ENCODE results near the gene FAM131A. TPM values are rescaled to one million over a fixed set of nuclear protein-coding genes. Genes with fewer than 3 reads are reported as not detected.
A peak's percentile ranks its signal among the peaks of the same experiment; 100 is the strongest.

Gene FAM131A
- total RNA-seq, 6 experiments from 2014 or later: 2.4 to 6.5 (median 3.1) TPM

DNA sequence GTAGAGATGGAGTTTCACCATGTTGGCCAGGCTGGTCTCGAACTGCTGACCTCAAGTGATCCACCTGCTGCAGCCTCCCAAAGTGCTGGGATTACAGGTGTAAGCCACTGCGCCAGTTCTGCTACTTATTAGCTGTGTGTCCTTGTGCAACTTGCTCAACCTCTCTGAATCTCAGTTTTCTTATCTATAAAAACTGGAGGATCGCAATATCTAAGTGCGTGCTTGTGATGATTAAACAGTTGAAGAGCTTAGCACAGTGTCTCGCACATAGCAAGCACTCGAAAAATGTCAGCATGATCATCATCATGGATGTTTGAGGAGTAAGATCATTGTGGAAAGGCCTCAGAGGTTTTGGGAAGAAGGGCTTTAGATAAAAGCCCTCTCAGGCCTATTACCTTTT is 13.2 kb downstream of the FAM131A start:
- Histone ChIP-seq H3K4me3 (no peak overlapping the region), H3K9me3 (no peaks in the 10 kb centered on the region), H3K36me3 (no peaks in the 10 kb centered on the region), H3K27ac (no peak overlapping the region), H3K27me3 (no peaks in the 10 kb centered on the region), H3K4me1 (peaks cover 0 to 17% (median 7%) of the 10 kb centered on the region in 4 donors)
- DNase-seq: no peak
- ATAC-seq: no peak
- TF ChIP-seq, protein P1, sequence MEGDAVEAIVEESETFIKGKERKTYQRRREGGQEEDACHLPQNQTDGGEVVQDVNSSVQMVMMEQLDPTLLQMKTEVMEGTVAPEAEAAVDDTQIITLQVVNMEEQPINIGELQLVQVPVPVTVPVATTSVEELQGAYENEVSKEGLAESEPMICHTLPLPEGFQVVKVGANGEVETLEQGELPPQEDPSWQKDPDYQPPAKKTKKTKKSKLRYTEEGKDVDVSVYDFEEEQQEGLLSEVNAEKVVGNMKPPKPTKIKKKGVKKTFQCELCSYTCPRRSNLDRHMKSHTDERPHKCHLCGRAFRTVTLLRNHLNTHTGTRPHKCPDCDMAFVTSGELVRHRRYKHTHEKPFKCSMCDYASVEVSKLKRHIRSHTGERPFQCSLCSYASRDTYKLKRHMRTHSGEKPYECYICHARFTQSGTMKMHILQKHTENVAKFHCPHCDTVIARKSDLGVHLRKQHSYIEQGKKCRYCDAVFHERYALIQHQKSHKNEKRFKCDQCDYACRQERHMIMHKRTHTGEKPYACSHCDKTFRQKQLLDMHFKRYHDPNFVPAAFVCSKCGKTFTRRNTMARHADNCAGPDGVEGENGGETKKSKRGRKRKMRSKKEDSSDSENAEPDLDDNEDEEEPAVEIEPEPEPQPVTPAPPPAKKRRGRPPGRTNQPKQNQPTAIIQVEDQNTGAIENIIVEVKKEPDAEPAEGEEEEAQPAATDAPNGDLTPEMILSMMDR (IDR thresholded peaks at IDR 0.05): no peak
- no peak for TF ChIP-seq POLR2A (IDR thresholded peaks at IDR 0.05)
- WGBS (ENCODE audit: insufficient coverage, low coverage, low lambda C conversion rate, missing lambda C conversion rate): 96% methylated on average over 5 of the region's 6 CpGs
- intact Hi-C loops (cut with DNase I): no loop called here

DNA sequence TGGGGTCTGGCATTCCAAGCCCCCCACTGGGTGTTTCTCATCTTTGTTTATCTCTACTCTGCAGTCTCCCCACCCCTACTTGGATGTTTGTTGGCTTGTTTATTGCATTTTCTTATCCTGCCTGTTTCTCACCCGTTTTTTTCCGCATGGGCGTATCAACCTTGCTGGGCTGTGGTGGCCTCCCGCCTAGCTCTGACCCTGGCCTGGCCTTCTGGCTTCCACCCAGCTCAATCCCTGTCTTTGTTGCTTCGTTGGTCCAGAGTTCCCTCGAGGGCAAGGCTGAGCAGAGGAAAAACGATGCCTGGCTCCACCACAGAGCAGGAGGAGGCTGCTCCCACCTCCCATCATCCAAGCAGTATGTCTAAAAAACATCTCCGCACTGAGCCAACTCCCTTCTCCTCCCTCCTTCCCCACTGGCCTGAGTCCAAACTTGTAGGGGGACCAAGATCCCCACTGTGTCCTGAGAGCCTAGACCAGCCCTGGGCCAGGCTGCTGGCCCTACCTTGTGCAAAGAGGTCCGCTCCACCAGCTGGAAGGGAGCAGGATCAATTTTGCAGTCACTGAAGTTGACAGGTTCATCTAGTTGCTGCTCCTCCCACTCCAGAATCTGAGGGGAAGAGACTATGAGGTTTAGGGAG is 14.2 kb downstream of the FAM131A start:
- Histone ChIP-seq H3K4me3 (no peak overlapping the region), H3K27me3 (no peaks in the 10 kb centered on the region), H3K4me1 (peaks cover 0 to 17% (median 7%) of the 10 kb centered on the region in 4 donors), H3K36me3 (no peaks in the 10 kb centered on the region), H3K9me3 (no peaks in the 10 kb centered on the region), H3K27ac (peak overlapping the region in 1 of 3 donors; percentile 55)
- DNase-seq (peak in 1 of 3 donors; percentile 48), ATAC-seq (peak in 1 of 4 donors; percentile 4)
- 44% methylated on average over 8 of the region's 9 CpGs for WGBS (ENCODE audit: insufficient coverage, low coverage, low lambda C conversion rate, missing lambda C conversion rate)
- no peak for TF ChIP-seq POLR2A (IDR thresholded peaks at IDR 0.05)
- TF ChIP-seq, protein P1 (IDR thresholded peaks at IDR 0.05): no peak
- intact Hi-C loops (cut with DNase I): no loop called here

DNA sequence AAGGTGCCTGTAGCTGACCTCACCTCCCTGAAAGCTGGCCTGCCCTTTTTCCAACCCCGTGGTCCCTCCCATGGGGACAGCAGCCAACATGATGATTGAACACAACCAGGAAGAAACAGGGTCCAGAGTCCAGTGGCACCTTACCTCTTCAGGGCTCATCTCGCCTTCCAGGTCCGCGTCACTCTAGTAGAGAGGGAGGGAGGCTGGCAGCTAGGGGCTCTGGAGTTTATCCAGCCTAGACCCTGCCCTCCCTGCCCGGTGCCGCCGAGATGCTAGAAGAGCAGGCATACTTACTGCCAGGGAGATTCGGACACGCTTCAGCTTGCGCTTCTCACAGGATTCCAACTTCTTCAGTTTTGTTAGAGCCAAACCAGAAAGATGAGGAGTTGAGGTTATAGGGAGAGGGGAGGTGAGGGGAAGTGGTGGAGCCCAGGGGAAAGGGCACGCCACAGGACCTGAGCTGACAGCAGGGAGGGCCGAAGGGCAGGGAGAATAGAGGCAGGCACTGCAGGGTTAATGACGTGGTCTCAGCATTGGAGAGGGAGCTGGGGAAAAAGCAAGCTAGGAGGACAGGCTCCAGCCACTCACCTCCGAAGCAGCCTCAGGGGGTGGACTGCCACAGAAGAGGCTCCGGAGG is 14.9 kb downstream of the FAM131A start:
- Histone ChIP-seq H3K4me1 (peaks cover 0 to 17% (median 7%) of the 10 kb centered on the region in 4 donors), H3K4me3 (no peak overlapping the region), H3K27me3 (no peaks in the 10 kb centered on the region), H3K27ac (peak overlapping the region in 1 of 3 donors; percentile 55), H3K36me3 (no peaks in the 10 kb centered on the region), H3K9me3 (no peaks in the 10 kb centered on the region)
- intact Hi-C loops (cut with DNase I): no loop called here
- TF ChIP-seq, protein P1 (IDR thresholded peaks at IDR 0.05): no peak
- no peak for TF ChIP-seq POLR2A (IDR thresholded peaks at IDR 0.05)
- ATAC-seq (peak; percentile 84 to 95 (median 91)), DNase-seq (peak; percentile 80 to 85 (median 84))
- WGBS (ENCODE audit: insufficient coverage, low coverage, low lambda C conversion rate, missing lambda C conversion rate): 29% methylated on average over 8 of the region's 15 CpGs

DNA sequence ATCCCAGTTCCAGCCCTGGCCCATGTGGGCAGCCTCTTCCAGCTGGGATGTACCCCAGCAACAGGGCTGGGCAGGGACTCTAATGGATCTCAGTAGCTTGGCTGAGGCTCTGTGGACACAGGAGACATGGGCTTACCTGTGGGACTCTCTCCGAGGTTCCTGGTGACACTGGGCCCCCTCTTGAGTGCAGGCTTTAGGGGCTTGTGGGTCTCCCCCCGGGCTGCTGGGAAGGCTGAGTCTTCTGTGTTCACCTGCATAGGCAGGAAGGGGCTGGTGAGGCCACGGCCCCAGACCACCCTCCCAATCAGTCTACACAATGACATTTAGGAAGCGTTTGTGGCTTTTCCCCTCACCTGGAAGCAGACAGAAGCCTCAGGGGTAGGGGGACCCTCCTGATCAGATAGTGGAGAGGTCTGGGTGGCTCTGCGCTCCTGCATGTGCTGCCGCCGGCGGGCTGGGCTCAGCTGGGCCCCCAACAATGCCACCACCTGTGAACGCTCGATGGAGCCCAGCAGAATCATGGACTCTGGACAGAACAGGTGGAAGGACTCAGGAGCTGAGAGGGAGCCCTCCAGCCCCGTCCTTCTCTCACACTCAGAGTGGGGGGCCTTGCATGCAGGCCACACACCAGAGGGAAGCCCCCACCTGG is 15.6 kb downstream of the FAM131A start:
- TF ChIP-seq POLR2A (IDR thresholded peaks at IDR 0.05): no peak
- no peaks in the 10 kb centered on the region for H3K9me3 ChIP-seq
- no peaks in the 10 kb centered on the region for H3K27me3 ChIP-seq
- ATAC-seq: peak in 1 of 4 donors; percentile 8
- no peak overlapping the region for H3K27ac ChIP-seq
- H3K4me3 ChIP-seq: no peak overlapping the region
- intact Hi-C loops (cut with DNase I): no loop called here
- no peaks in the 10 kb centered on the region for H3K36me3 ChIP-seq
- no CpG with 5 or more reads among the region's 11 CpGs for WGBS (ENCODE audit: insufficient coverage, low coverage, low lambda C conversion rate, missing lambda C conversion rate)
- peaks cover 0 to 17% (median 7%) of the 10 kb centered on the region in 4 donors for H3K4me1 ChIP-seq
- peak in 1 of 3 donors; percentile 49 for DNase-seq

DNA sequence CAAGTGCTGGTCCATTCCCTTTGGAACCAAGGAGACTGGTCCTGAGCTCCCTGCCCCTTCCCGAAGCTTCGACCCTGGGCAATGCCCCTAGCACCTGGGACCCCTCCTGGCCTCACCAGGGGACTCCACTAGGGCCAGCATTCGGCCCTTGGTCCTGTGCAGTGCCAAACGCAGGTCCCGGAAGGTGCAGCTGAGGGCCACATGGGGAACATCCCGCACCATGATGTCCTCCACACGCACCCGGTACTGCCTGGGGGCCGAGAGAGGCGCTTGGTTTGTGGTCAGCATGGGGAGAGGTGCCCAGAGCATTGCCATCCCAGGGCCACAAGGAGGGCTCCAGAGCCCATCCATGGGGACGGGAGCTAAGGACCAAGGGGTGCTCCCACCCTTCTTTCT is 16.1 kb downstream of the FAM131A start:
- Histone ChIP-seq H3K36me3 (no peaks in the 10 kb centered on the region), H3K4me1 (peaks cover 0 to 17% (median 7%) of the 10 kb centered on the region in 4 donors), H3K4me3 (no peak overlapping the region), H3K9me3 (no peaks in the 10 kb centered on the region), H3K27me3 (no peaks in the 10 kb centered on the region), H3K27ac (no peak overlapping the region)
- no peak for TF ChIP-seq POLR2A (IDR thresholded peaks at IDR 0.05)
- TF ChIP-seq, protein P1 (IDR thresholded peaks at IDR 0.05): no peak
- intact Hi-C loops (cut with DNase I): no loop called here
- peak in 1 of 3 donors; percentile 35 for DNase-seq
- ATAC-seq: no peak
- 83% methylated on average over 2 of the region's 11 CpGs for WGBS (ENCODE audit: insufficient coverage, low coverage, low lambda C conversion rate, missing lambda C conversion rate)

Measured in right lobe of liver (tissue), 6 donors.